KOPT-K1 (cell line): ENCODE data around the gene IFNLR1.

Source experiments
- H3K27ac ChIP-seq: fragments of 200-600 bp; sonication (generic); 2 replicates; pipeline ENCODE4 v1.5.1; 2016; ENCODE audit warnings: antibody characterized with exemption, mild to moderate bottlenecking, low read depth, low read length; ENCODE audit not compliant: poor library complexity, severe bottlenecking
- H3K36me3 ChIP-seq: fragments of 200-600 bp; sonication (generic); 2 replicates; pipeline ENCODE4 v1.5.1; 2017; ENCODE audit warnings: antibody characterized with exemption, mild to moderate bottlenecking, low read length, moderate library complexity; ENCODE audit not compliant: insufficient read depth
- H3K9me3 ChIP-seq: fragments of 200-600 bp; sonication (generic); 2 replicates; pipeline ENCODE4 v1.5.1; 2017; ENCODE audit warnings: antibody characterized with exemption, low read length, mild to moderate bottlenecking; ENCODE audit not compliant: insufficient read depth, poor library complexity, severe bottlenecking

Gene IFNLR1

DNA sequence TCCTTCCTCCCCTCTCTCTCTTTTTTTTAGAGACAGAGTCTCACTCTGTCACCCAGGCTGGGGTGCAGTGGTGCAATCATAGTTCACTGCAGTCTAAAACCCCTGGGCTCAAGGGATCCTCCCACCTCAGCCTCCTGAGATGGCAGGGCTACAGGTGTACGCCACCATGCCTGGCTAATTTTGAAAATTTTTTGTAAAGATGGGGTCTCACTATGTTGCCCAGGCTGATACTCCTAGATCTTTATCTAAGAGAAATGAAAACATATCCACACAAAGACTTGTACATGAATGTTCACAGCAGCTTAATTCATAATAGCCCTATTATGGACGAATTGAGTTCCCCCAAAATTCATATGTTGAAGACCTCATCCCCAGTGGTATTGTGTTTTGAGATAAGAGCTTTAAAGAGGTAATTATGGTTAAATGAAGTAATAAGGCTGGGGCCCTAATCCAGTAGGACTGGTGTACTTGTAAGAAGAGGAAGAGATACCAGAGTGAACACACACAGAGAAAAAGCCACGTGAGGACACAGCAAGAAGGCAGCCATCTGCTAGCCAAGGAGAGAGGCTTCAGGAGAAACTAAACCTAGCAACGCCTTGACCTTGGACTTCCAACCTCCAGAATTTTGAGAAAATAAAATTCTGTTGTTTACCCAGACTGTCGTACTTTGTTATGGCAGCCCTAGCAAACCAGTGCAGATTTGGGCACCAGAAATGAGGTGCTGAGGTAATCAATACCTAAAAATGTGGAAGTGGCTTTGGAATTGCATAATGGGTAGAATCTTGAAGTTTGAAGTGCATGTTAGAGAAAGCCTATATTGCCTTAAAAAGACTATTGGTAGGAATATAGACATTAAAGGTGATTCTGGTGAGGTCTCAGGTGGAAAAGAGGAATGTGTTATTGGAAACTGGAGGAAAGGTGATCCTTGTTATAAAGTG is 13.2 kb downstream of the IFNLR1 start:
- Histone ChIP-seq H3K36me3 (no peaks in the 10 kb centered on the region), H3K9me3 (no peaks in the 10 kb centered on the region), H3K27ac (no peak overlapping the region)

DNA sequence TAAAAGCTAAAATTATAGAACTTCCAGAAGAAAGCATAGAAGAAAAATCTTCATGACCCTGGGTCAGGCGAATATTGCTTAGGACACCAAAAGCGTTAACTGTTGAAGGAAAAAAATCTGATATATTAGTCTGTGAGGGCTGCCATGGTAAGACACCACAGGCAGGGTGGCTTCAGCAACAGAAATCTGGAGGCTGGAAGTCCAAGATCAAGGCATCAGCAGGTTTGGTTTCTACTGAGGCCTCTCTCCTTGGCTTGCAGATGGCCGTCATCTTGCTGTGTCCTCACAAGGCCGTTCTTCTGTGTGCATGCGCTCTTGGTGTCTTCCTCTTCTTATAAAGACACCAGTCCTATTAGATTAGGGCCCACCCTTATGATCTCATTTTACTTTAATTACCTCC is 14.5 kb downstream of the IFNLR1 start:
- Histone ChIP-seq H3K27ac (no peak overlapping the region), H3K36me3 (no peaks in the 10 kb centered on the region), H3K9me3 (no peaks in the 10 kb centered on the region)

- no peaks in the 10 kb centered on the region for H3K9me3 ChIP-seq
- no peak overlapping the region for H3K27ac ChIP-seq
- H3K36me3 ChIP-seq: no peaks in the 10 kb centered on the region
Observed at GRCh38 chr1:24169286-24169685, 17.8 kb downstream of the IFNLR1 start.

- H3K9me3 ChIP-seq: no peaks in the 10 kb centered on the region
- no peak overlapping the region for H3K27ac ChIP-seq
- no peaks in the 10 kb centered on the region for H3K36me3 ChIP-seq
Observed at GRCh38 chr1:24168245-24168644, 18.8 kb downstream of the IFNLR1 start.

GRCh38 chr1:24167008-24167407 is 20.1 kb downstream of the IFNLR1 start:
- Histone ChIP-seq H3K36me3 (no peaks in the 10 kb centered on the region), H3K9me3 (no peaks in the 10 kb centered on the region), H3K27ac (no peak overlapping the region)

DNA sequence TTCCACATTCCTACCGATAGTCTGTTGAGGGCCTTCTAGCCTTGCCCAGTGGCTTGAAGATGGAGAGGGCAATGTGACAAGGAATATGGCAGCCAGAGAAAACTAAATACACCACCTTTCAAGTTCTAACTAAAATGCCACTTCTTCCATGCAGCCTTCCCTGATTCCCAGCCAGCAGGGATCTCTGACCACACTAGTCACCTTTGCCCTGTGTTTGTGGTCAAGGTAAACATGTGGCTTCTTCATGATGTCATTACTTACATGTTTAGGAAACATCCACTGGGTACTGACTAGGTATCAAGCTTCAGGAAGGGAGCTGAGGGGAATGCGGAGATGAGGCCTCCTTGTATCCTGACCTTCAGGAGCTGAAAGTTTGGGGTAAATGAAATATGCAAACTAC is 21.6 kb downstream of the IFNLR1 start:
- Histone ChIP-seq H3K9me3 (no peaks in the 10 kb centered on the region), H3K27ac (no peak overlapping the region), H3K36me3 (no peaks in the 10 kb centered on the region)

- H3K36me3 ChIP-seq: no peaks in the 10 kb centered on the region
- H3K27ac ChIP-seq: no peak overlapping the region
- no peaks in the 10 kb centered on the region for H3K9me3 ChIP-seq
Observed at GRCh38 chr1:24164004-24164403, 23.1 kb downstream of the IFNLR1 start.

DNA sequence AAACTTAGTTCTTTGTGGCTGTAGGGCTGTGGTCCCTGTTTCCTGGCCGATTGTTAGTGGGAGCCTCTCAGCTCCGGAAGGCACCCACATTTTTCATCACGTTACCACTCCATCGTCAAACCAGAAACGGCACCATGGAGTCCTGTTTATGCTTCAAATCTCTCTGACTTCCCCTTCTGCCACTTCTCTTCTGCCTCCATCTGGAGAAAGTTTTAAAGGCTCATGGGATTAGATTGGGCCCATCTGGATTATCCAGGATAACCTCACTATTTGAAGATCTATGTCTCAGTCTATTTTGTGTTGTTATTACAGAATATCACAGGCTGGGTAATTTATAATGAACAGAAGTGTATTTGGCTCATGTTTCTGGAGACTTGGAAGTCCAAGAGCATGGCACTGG is 24.9 kb downstream of the IFNLR1 start:
- no peaks in the 10 kb centered on the region for H3K9me3 ChIP-seq
- no peak overlapping the region for H3K27ac ChIP-seq
- no peaks in the 10 kb centered on the region for H3K36me3 ChIP-seq

- Histone ChIP-seq H3K27ac (no peak overlapping the region), H3K9me3 (no peaks in the 10 kb centered on the region)
Observed at GRCh38 chr1:24161270-24161669, 25.8 kb downstream of the IFNLR1 start.

GRCh38 chr1:24159366-24159765 is 27.7 kb downstream of the IFNLR1 start:
- Histone ChIP-seq H3K9me3 (no peaks in the 10 kb centered on the region), H3K36me3 (no peaks in the 10 kb centered on the region), H3K27ac (no peak overlapping the region)

More at GRCh38 chr1:24161270-24161669, 25.8 kb downstream of the IFNLR1 start:
- H3K36me3 ChIP-seq: no peaks in the 10 kb centered on the region

GRCh38 chr1:24157918-24158481 is 29.1 kb downstream of the IFNLR1 start:
- Histone ChIP-seq H3K27ac (no peak overlapping the region), H3K36me3 (no peaks in the 10 kb centered on the region)

DNA sequence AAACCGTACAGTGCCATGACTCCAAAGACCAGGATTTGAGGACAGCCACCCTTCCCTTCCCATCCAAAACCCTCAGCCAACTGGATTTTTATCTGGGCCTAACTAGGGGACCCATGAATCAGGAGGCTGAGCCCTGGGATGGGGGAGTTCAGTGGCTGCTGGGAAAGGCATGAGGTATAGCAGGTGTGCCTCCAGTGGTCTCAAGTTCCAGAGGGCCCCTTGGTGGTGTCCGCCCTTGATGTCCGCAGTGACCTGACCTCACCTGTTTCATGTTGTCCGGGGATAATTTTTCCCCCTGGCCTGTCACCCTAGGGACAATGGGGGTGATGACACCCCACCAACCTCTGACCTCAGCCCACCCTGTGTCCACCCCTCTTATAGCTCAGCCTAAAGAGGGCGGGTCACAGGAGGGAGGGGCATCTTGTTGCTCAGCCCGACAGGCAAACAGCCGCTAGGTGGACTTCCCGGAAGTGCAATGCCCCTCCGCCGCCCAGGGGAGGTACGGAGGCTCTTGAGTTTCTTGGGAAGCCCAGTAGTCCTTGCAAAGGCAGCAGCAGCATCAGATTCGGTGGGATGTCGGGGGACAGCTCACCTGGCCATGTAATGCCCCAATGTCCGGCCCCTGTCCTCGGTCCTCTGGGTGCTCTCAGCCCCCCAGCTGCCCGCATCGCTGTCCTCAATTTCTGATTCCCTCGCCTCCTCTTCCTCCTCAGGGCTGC is 30.4 kb downstream of the IFNLR1 start:
- H3K27ac ChIP-seq: no peak overlapping the region
- H3K36me3 ChIP-seq: no peaks in the 10 kb centered on the region
- H3K9me3 ChIP-seq: no peaks in the 10 kb centered on the region

More at GRCh38 chr1:24157918-24158481, 29.1 kb downstream of the IFNLR1 start:
- H3K9me3 ChIP-seq: no peaks in the 10 kb centered on the region

GRCh38 chr1:24155011-24155782 is 31.9 kb downstream of the IFNLR1 start:
- no peaks in the 10 kb centered on the region for H3K36me3 ChIP-seq
- no peak overlapping the region for H3K27ac ChIP-seq
- H3K9me3 ChIP-seq: no peaks in the 10 kb centered on the region

GRCh38 chr1:24154215-24154614 is 32.9 kb downstream of the IFNLR1 start:
- H3K36me3 ChIP-seq: no peaks in the 10 kb centered on the region

More at GRCh38 chr1:24154215-24154614, 32.9 kb downstream of the IFNLR1 start:
- H3K9me3 ChIP-seq: no peaks in the 10 kb centered on the region
- no peak overlapping the region for H3K27ac ChIP-seq
